Osteocyte (in vitro differentiated cells): ENCODE results near the gene CDKN2B-AS1. TPM values are rescaled to one million over a fixed set of nuclear protein-coding genes. Genes with fewer than 3 reads are reported as not detected.

Experiments
- DNase-seq: peaks from one replicate; pipeline ENCODE4 v3.0.0; 2021; ENCODE audit warnings: mixed read lengths; ENCODE audit not compliant: unreplicated experiment; ENCODE audit errors: extremely low spot score
- H3K27ac Mint-ChIP-seq: one replicate; pipeline ENCODE4 v1.8.0; 2021; ENCODE audit warnings: mild to moderate bottlenecking, mixed read lengths; ENCODE audit not compliant: unreplicated experiment
- H3K27me3 Mint-ChIP-seq: one replicate; pipeline ENCODE4 v1.8.0; 2021; ENCODE audit warnings: mixed read lengths; ENCODE audit not compliant: unreplicated experiment
- H3K36me3 Mint-ChIP-seq: one replicate; pipeline ENCODE4 v1.8.0; 2021; ENCODE audit warnings: mixed read lengths; ENCODE audit not compliant: unreplicated experiment
- H3K4me1 Mint-ChIP-seq: one replicate; pipeline ENCODE4 v1.8.0; 2021; ENCODE audit warnings: mixed read lengths; ENCODE audit not compliant: unreplicated experiment
- H3K4me3 Mint-ChIP-seq: one replicate; pipeline ENCODE4 v1.8.0; 2021; ENCODE audit warnings: mild to moderate bottlenecking, moderate library complexity, mixed read lengths; ENCODE audit not compliant: unreplicated experiment
- H3K9me3 Mint-ChIP-seq: one replicate; pipeline ENCODE4 v1.8.0; 2021; ENCODE audit warnings: mixed read lengths; ENCODE audit not compliant: unreplicated experiment
- total RNA-seq: library from RNA; stranded (reverse); gene quantifications from 2 replicates; pipeline ENCODE4 v1.2.1, GENCODE V29; 2021
- TF ChIP-seq, protein P1 (sequence below): fragments of 200-600 bp; sonication (generic); IDR thresholded peaks from 2 replicates; pipeline ENCODE4 v1.5.0; 2021; ENCODE audit warnings: antibody characterized with exemption, mild to moderate bottlenecking, moderate library complexity

Gene CDKN2B-AS1
- total RNA-seq, 1 donor from 2014 or later = 4.0 TPM

DNA sequence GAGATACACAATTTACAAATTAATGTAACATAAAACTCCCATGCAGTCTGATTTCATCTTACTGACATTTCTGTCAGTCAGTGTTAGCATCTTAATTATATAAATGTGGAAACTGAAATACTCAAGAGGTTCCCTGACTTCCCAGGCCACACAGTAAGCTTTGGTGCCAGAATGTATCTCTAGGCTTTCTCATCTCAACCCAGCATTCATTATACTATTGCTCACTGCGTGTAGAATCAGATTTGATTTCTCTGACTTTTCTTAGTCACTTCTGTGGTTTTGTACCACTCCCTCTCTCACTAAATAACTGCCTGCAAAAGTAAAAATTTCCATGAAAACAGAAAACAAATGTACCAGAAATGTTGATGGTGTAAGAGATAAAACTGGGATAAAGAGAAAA lies 46.2 kb downstream of the CDKN2B-AS1 start:
- H3K27me3 Mint-ChIP-seq = no peaks in the 10 kb centered on the region
- H3K36me3 Mint-ChIP-seq = no peaks in the 10 kb centered on the region
- no peaks in the 10 kb centered on the region for H3K9me3 Mint-ChIP-seq
- H3K4me1 Mint-ChIP-seq = peaks cover 30% of the 10 kb centered on the region
- no peak for DNase-seq
- no peak overlapping the region for H3K4me3 Mint-ChIP-seq
- TF ChIP-seq, protein P1, sequence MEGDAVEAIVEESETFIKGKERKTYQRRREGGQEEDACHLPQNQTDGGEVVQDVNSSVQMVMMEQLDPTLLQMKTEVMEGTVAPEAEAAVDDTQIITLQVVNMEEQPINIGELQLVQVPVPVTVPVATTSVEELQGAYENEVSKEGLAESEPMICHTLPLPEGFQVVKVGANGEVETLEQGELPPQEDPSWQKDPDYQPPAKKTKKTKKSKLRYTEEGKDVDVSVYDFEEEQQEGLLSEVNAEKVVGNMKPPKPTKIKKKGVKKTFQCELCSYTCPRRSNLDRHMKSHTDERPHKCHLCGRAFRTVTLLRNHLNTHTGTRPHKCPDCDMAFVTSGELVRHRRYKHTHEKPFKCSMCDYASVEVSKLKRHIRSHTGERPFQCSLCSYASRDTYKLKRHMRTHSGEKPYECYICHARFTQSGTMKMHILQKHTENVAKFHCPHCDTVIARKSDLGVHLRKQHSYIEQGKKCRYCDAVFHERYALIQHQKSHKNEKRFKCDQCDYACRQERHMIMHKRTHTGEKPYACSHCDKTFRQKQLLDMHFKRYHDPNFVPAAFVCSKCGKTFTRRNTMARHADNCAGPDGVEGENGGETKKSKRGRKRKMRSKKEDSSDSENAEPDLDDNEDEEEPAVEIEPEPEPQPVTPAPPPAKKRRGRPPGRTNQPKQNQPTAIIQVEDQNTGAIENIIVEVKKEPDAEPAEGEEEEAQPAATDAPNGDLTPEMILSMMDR = no peak
- peak overlapping the region; percentile 77 for H3K27ac Mint-ChIP-seq

DNA sequence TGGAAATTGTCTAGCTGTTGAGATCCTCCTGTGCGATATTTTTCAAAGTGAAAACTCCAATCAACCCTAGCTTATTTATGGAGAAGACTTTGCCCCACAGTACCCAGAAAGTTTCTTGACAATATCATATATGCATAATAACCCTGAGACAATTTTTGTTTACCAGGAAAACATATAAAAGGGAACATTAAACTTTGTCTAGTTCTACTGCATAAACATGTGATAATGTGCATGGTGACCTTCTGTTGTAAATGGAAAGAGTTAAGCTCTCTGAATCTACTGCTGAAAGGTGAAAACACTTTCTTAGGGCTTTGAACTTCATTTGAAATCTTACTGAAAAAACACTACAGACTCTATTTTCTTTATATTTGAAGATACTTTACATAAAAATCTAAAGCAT lies 46.8 kb downstream of the CDKN2B-AS1 start:
- H3K27me3 Mint-ChIP-seq = no peaks in the 10 kb centered on the region
- DNase-seq = no peak
- H3K4me3 Mint-ChIP-seq = no peak overlapping the region
- no peaks in the 10 kb centered on the region for H3K36me3 Mint-ChIP-seq
- TF ChIP-seq, protein P1 = no peak
- no peaks in the 10 kb centered on the region for H3K9me3 Mint-ChIP-seq
- H3K4me1 Mint-ChIP-seq = peaks cover 30% of the 10 kb centered on the region
- peak overlapping the region; percentile 77 for H3K27ac Mint-ChIP-seq

DNA sequence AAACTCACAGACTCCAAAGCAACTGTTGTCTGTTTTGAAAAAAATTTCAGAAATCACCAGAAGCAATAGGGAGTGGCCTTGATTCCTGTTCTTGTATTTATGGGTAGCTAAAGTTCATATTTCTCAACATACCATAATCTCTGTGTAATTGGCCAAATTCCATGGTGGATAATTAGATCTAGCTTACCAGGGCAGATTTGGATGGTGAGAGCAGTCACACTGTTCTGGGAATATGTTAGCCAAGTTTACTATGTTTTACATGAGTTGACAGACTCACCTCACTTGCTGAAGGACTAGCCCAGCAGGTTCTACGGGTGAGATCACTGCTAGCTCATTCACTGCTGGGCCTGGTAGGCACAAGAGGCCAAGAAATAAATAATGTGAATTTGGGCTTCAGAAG lies 47.2 kb downstream of the CDKN2B-AS1 start:
- TF ChIP-seq, protein P1 = no peak
- Mint-ChIP-seq H3K27me3 (no peaks in the 10 kb centered on the region), H3K27ac (peak overlapping the region; percentile 77), H3K9me3 (no peaks in the 10 kb centered on the region), H3K4me3 (no peak overlapping the region), H3K4me1 (peaks cover 30% of the 10 kb centered on the region), H3K36me3 (no peaks in the 10 kb centered on the region)
- DNase-seq = no peak

DNA sequence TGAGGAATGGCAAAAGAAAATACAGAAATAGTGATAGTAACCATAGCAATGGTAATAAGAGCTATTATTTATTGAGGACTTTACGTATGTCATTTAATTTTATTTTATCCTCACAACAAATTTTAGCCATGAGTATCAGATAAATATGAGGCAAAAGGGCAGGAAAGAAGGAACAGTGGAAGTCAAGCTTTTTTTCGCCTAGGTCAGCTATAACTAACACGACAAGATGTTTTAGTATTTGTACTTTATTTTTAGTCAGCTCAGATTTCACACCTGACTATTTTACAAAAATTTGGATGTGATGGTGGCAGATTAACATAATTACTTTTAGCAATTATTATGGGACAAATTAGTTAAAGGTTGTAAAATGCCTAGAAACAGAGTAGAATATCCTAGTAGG lies 49.3 kb downstream of the CDKN2B-AS1 start:
- Mint-ChIP-seq H3K4me1 (peaks cover 30% of the 10 kb centered on the region), H3K4me3 (no peak overlapping the region), H3K27ac (no peak overlapping the region), H3K27me3 (no peaks in the 10 kb centered on the region), H3K9me3 (no peaks in the 10 kb centered on the region), H3K36me3 (peaks cover 3% of the 10 kb centered on the region)
- TF ChIP-seq, protein P1 = no peak
- DNase-seq = no peak

DNA sequence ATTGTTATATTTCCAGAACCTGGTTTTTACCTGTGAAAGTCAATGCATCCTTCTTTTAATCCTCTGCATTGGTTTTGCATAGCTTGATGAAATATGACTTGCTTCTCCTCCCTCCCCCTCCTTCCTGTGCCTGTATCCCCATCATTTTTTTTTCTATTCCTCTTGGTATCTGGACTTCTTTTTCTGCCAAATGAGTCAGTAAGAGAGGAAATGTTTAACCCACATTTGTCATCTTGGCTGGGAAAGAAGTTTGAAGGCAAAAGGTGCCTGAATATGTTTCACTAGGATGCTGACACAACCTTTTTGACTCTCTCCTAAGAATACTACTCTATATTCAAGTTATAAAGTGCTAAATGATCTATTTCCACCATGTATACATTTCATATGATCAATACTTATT lies 50.0 kb downstream of the CDKN2B-AS1 start:
- no peak for DNase-seq
- H3K4me3 Mint-ChIP-seq = no peak overlapping the region
- H3K4me1 Mint-ChIP-seq = peaks cover 30% of the 10 kb centered on the region
- H3K9me3 Mint-ChIP-seq = no peaks in the 10 kb centered on the region
- H3K36me3 Mint-ChIP-seq = peaks cover 3% of the 10 kb centered on the region
- TF ChIP-seq, protein P1 = no peak
- H3K27ac Mint-ChIP-seq = no peak overlapping the region
- H3K27me3 Mint-ChIP-seq = no peaks in the 10 kb centered on the region
